ENCODE data around the gene PTHLH.

Gene PTHLH

GRCh38 chr12:27953348-27953747 lies 19.2 kb downstream of the PTHLH start:
- intact Hi-C loops (cut with DNase I; ENCODE audit: low total_unique reads), result no loop called here
- TF ChIP-seq CTCF (IDR thresholded peaks at IDR 0.05), result no peak
- no peaks in the 10 kb centered on the region for H3K4me1 ChIP-seq
- no peak overlapping the region for H3K4me3 ChIP-seq
- H3K9me3 ChIP-seq, result no peaks in the 10 kb centered on the region
- no peak overlapping the region for H3K27ac ChIP-seq
- no peaks in the 10 kb centered on the region for H3K36me3 ChIP-seq
- no peaks in the 10 kb centered on the region for H3K27me3 ChIP-seq
- no peak for DNase-seq

GRCh38 chr12:27952510-27952909 lies 20.0 kb downstream of the PTHLH start:
- intact Hi-C loops (cut with DNase I; ENCODE audit: low total_unique reads), result no loop called here
- Histone ChIP-seq H3K9me3 (no peaks in the 10 kb centered on the region), H3K4me1 (no peaks in the 10 kb centered on the region), H3K36me3 (no peaks in the 10 kb centered on the region), H3K27me3 (no peaks in the 10 kb centered on the region), H3K4me3 (no peak overlapping the region), H3K27ac (no peak overlapping the region)
- DNase-seq, result no peak
- TF ChIP-seq CTCF (IDR thresholded peaks at IDR 0.05), result no peak

- Histone ChIP-seq H3K4me1 (no peaks in the 10 kb centered on the region), H3K9me3 (no peaks in the 10 kb centered on the region), H3K27me3 (no peaks in the 10 kb centered on the region), H3K36me3 (no peaks in the 10 kb centered on the region), H3K27ac (no peak overlapping the region), H3K4me3 (no peak overlapping the region)
- DNase-seq, result no peak
- no peak for TF ChIP-seq CTCF (IDR thresholded peaks at IDR 0.05)
- intact Hi-C loops (cut with DNase I; ENCODE audit: low total_unique reads), result no loop called here
Observed at GRCh38 chr12:27951898-27952297, 20.6 kb downstream of the PTHLH start.

- H3K4me3 ChIP-seq, result no peak overlapping the region
- no peak overlapping the region for H3K27ac ChIP-seq
- H3K36me3 ChIP-seq, result no peaks in the 10 kb centered on the region
- no peaks in the 10 kb centered on the region for H3K27me3 ChIP-seq
- no peaks in the 10 kb centered on the region for H3K4me1 ChIP-seq
- DNase-seq, result no peak
- H3K9me3 ChIP-seq, result no peaks in the 10 kb centered on the region
- TF ChIP-seq CTCF (IDR thresholded peaks at IDR 0.05), result no peak
- intact Hi-C loops (cut with DNase I; ENCODE audit: low total_unique reads), result no loop called here
Observed at GRCh38 chr12:27946421-27946820, 26.1 kb downstream of the PTHLH start.

GRCh38 chr12:27940756-27941402 lies 31.7 kb downstream of the PTHLH start:
- H3K4me3 ChIP-seq, result no peak overlapping the region
- no peaks in the 10 kb centered on the region for H3K4me1 ChIP-seq
- no peaks in the 10 kb centered on the region for H3K9me3 ChIP-seq
- peak; percentile 64 to 76 for TF ChIP-seq CTCF (IDR thresholded peaks at IDR 0.05)
- H3K27me3 ChIP-seq, result no peaks in the 10 kb centered on the region
- intact Hi-C loops (cut with DNase I; ENCODE audit: low total_unique reads), result no loop called here
- H3K27ac ChIP-seq, result no peak overlapping the region
- peak; percentile 73 to 78 for DNase-seq
- H3K36me3 ChIP-seq, result no peaks in the 10 kb centered on the region

GRCh38 chr12:27940245-27940644 lies 32.3 kb downstream of the PTHLH start:
- H3K36me3 ChIP-seq, result no peaks in the 10 kb centered on the region
- DNase-seq, result no peak
- TF ChIP-seq CTCF (IDR thresholded peaks at IDR 0.05), result no peak
- no peaks in the 10 kb centered on the region for H3K4me1 ChIP-seq
- no peak overlapping the region for H3K4me3 ChIP-seq
- H3K9me3 ChIP-seq, result no peaks in the 10 kb centered on the region
- H3K27ac ChIP-seq, result no peak overlapping the region
- no peaks in the 10 kb centered on the region for H3K27me3 ChIP-seq
- intact Hi-C loops (cut with DNase I; ENCODE audit: low total_unique reads), result no loop called here

All from tibial artery (tissue), 4 donors.